ENCODE results near the gene SPRED2.

Gene SPRED2

GRCh38 chr2:65273344-65273743, 159.1 kb downstream of the SPRED2 start:
- DNase-seq, result no peak

- no peak for DNase-seq
These were observed 163.4 kb downstream of the SPRED2 start for GRCh38 chr2:65268957-65269356.

GRCh38 chr2:65267008-65267407, 165.4 kb downstream of the SPRED2 start:
- DNase-seq, result no peak

GRCh38 chr2:65265671-65266045, 166.7 kb downstream of the SPRED2 start:
- DNase-seq, result no peak

GRCh38 chr2:65264821-65265670, 167.4 kb downstream of the SPRED2 start:
- no peak for DNase-seq

DNA sequence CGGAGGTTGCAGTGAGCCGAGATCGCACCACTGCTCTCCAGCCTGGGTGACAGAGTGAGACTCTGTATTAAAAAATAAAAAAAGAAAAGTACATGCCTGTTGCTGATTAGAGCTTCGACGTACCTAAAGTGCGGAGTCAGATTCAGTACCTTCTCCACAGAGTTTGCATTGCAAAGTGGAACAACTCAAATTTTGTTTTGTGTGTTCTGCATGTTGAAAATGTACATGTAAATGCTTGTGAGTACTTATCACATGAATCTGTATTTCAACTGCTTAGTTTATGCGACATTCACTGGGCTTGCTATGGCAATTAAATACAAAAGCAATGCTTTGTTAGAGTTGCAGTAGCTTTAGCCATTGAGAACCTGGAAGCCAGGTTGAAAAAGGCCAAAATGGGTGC, 168.4 kb downstream of the SPRED2 start:
- no peak for DNase-seq

- no peak for DNase-seq
These were observed 169.1 kb downstream of the SPRED2 start for GRCh38 chr2:65263262-65263661.

DNA sequence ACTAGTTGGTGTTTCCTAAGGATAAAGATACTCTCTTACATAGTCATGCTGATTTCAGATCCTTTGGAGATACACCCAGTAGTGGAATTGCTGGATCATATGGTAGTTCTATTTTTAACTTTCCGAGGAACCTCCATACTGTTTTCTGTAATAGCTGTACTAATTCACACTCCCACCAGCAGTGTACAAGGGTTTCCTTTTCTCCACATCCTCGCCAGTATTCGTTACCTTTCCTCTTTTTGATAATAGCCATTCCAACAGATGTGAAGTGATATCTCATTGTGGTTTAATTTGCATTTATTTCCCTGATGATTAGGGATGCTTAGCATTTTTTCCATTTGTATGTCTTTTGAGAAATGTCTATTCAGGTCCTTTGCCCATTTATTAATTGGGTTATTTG, 170.7 kb downstream of the SPRED2 start:
- DNase-seq, result no peak

Data from stimulated activated CD4-positive, alpha-beta T cell treated with anti-CD3 and anti-CD28 coated beads, Interleukin-2, amount 100 ng/mL, for 24 hours (primary cell).